H1 (cell line): Measurements from ENCODE around the gene SPDYE4. TPM values are rescaled to one million over a fixed set of nuclear protein-coding genes. Genes with fewer than 3 reads are reported as not detected.

Source experiments
- CTCF ChIA-PET: fragments of 300-600 bp; sonication (Branson Sonifier 250); formaldehyde crosslinking; loops from one replicate; lab custom pipeline; 2021; ENCODE audit not compliant: partially characterized antibody; lab: Charles Lee
- POLR2A ChIA-PET: fragments of 300-600 bp; sonication (Branson Sonifier 250); formaldehyde crosslinking; loops from one replicate; lab custom pipeline; 2021; ENCODE audit warnings: inconsistent platforms; ENCODE audit not compliant: partially characterized antibody; lab: Charles Lee
- DNase-seq, 2 experiments: peaks; one replicate each; pipeline versions ENCODE4 v3.0.0 to v3.0.0-alpha.2; 2010 to 2022; ENCODE audit warnings: low spot score in 2 of 2, low read depth in 1 of 2, mixed read lengths in 1 of 2
- FAIRE-seq: peaks from 2 replicates; lab custom pipeline; 2011; peaks lifted over from hg19 to GRCh38; lab: Jason Lieb, UNC
- H2AFZ ChIP-seq: 2 replicates; pipeline ENCODE4 v1.8.1; 2012; ENCODE audit warnings: low read length, inconsistent platforms
- H2AK5ac ChIP-seq: 2 replicates; pipeline ENCODE4 v1.6.1; 2013; ENCODE audit warnings: low read depth, low read length
- H2BK120ac ChIP-seq: replicated peaks from 2 replicates; pipeline ENCODE3; 2013; ENCODE audit warnings: low read depth, low read length, inconsistent platforms
- H2BK12ac ChIP-seq: 2 replicates; pipeline ENCODE4 v1.6.1; 2013; ENCODE audit warnings: low read depth, low read length
- H2BK15ac ChIP-seq: 2 replicates; pipeline ENCODE4 v1.6.1; 2013; ENCODE audit warnings: low read length
- H2BK20ac ChIP-seq: 2 replicates; pipeline ENCODE4 v1.6.1; 2013; ENCODE audit warnings: low read length
- H2BK5ac ChIP-seq: 2 replicates; pipeline ENCODE4 v1.6.1; 2013; ENCODE audit warnings: low read depth, low read length
- H3K14ac ChIP-seq: 2 replicates; pipeline ENCODE4 v1.6.1; 2013; ENCODE audit warnings: inconsistent platforms; ENCODE audit not compliant: insufficient read length
- H3K18ac ChIP-seq: 2 replicates; pipeline ENCODE4 v1.6.1; 2013; ENCODE audit warnings: low read length; ENCODE audit errors: extremely low read depth
- H3K23ac ChIP-seq: 2 replicates; pipeline ENCODE4 v1.6.1; 2013; ENCODE audit warnings: inconsistent platforms; ENCODE audit not compliant: insufficient read length
- H3K23me2 ChIP-seq: 2 replicates; pipeline ENCODE4 v1.6.1; 2013; ENCODE audit warnings: low read depth, low read length
- H3K27ac ChIP-seq: 2 replicates; pipeline ENCODE4 v1.6.1; 2011; ENCODE audit warnings: low read depth, low read length, inconsistent platforms
- H3K27me3 ChIP-seq, 4 experiments: replicated peaks in 1 of 4; 1 replicate in 1 of 4; 2 replicates in 3 of 4; pipeline versions ENCODE4 v1.6.1 to v1.8.1; 2011 to 2013; ENCODE audit warnings: low read length in 3 of 4, mild to moderate bottlenecking in 3 of 4, inconsistent platforms in 2 of 4, mixed read lengths in 2 of 4, moderate library complexity in 1 of 4; ENCODE audit not compliant: control insufficient read depth in 3 of 4, insufficient read depth in 3 of 4; ENCODE audit errors: extremely low read depth in 1 of 4
- H3K36me3 ChIP-seq, 4 experiments: 2 replicates each; pipeline versions ENCODE4 v1.6.1 to v1.8.1; 2011 to 2013; ENCODE audit warnings: mild to moderate bottlenecking in 4 of 4, low read length in 3 of 4, moderate library complexity in 2 of 4, control low read depth in 1 of 4, inconsistent platforms in 1 of 4; ENCODE audit not compliant: insufficient read depth in 4 of 4, control insufficient read depth in 2 of 4
- H3K4ac ChIP-seq: replicated peaks from 2 replicates; pipeline ENCODE3; 2013; ENCODE audit warnings: low read length, low read depth, mixed read lengths, inconsistent platforms; ENCODE audit not compliant: insufficient read length
- H3K4me1 ChIP-seq, 4 experiments: replicated peaks in 1 of 4; 1 replicate in 1 of 4; 2 replicates in 3 of 4; pipeline versions ENCODE4 v1.6.1 to v1.8.1; 2011 to 2013; ENCODE audit warnings: low read length in 3 of 4, inconsistent platforms in 2 of 4, mixed read lengths in 1 of 4; ENCODE audit not compliant: insufficient read depth in 4 of 4, control insufficient read depth in 3 of 4
- H3K4me2 ChIP-seq, 2 experiments: 2 replicates each; pipeline versions ENCODE4 v1.6.1 to v1.8.1; 2011 to 2013; ENCODE audit warnings: low read depth in 2 of 2, low read length in 2 of 2, control low read depth in 1 of 2, inconsistent platforms in 1 of 2, mild to moderate bottlenecking in 1 of 2; ENCODE audit not compliant: insufficient read depth in 1 of 2
- H3K4me3 ChIP-seq, 4 experiments: fragments of 200-600, 300-600 bp in 1 of 4; sonication (generic), shearing (Covaris generic), sonication (Bioruptor Twin) in 1 of 4; 2 replicates each; pipeline versions ENCODE4 v1.5.1 to v1.8.1; 2011 to 2016; ENCODE audit warnings: low read length in 4 of 4, low read depth in 3 of 4, control low read depth in 2 of 4, inconsistent platforms in 2 of 4, mild to moderate bottlenecking in 2 of 4, mixed read lengths in 1 of 4, moderate library complexity in 1 of 4; ENCODE audit not compliant: insufficient read depth in 2 of 4; ENCODE audit errors: extremely low read depth in 1 of 4
- H3K56ac ChIP-seq: replicated peaks from 2 replicates; pipeline ENCODE3; 2013; ENCODE audit warnings: low read depth, mild to moderate bottlenecking, mixed read lengths, low read length, inconsistent platforms; ENCODE audit not compliant: insufficient read length
- H3K79me1 ChIP-seq: 2 replicates; pipeline ENCODE4 v1.6.1; 2013; ENCODE audit warnings: low read depth, low read length, control low read depth
- H3K79me2 ChIP-seq, 2 experiments: 2 replicates each; pipeline versions ENCODE4 v1.6.1 to v1.8.1; 2012 to 2013; ENCODE audit warnings: low read length in 2 of 2, mild to moderate bottlenecking in 2 of 2, inconsistent platforms in 1 of 2; ENCODE audit not compliant: insufficient read depth in 2 of 2, control insufficient read depth in 1 of 2
- H3K9ac ChIP-seq, 4 experiments: replicated peaks in 1 of 4; 1 replicate in 1 of 4; 2 replicates in 3 of 4; pipeline versions ENCODE4 v1.6.1 to v1.8.1; 2011 to 2013; ENCODE audit warnings: low read depth in 3 of 4, low read length in 3 of 4, control low read depth in 2 of 4, mild to moderate bottlenecking in 2 of 4, moderate library complexity in 2 of 4, inconsistent platforms in 1 of 4; ENCODE audit errors: extremely low read depth in 1 of 4
- H3K9me3 ChIP-seq, 2 experiments: 2 replicates each; pipeline versions ENCODE4 v1.6.1 to v1.8.1; 2012 to 2013; ENCODE audit warnings: mild to moderate bottlenecking in 2 of 2, moderate library complexity in 2 of 2, control low read depth in 1 of 2, inconsistent platforms in 1 of 2, low read depth in 1 of 2, low read length in 1 of 2, mixed read lengths in 1 of 2; ENCODE audit not compliant: insufficient read depth in 2 of 2
- H4K20me1 ChIP-seq, 2 experiments: replicated peaks in 1 of 2; 2 replicates each; pipeline versions ENCODE3 to v1.8.1; 2011 to 2013; ENCODE audit warnings: inconsistent platforms in 2 of 2, low read length in 2 of 2, mild to moderate bottlenecking in 1 of 2; ENCODE audit not compliant: insufficient read depth in 2 of 2, control insufficient read depth in 1 of 2
- H4K5ac ChIP-seq: 2 replicates; pipeline ENCODE4 v1.6.1; 2013; ENCODE audit warnings: low read length, low read depth, mixed read lengths, inconsistent platforms; ENCODE audit not compliant: insufficient read length
- H4K8ac ChIP-seq: 2 replicates; pipeline ENCODE4 v1.8.0; 2013; ENCODE audit warnings: mild to moderate bottlenecking, moderate library complexity, low read length, inconsistent platforms; ENCODE audit not compliant: insufficient read depth; ENCODE audit errors: extremely low read depth
- H4K91ac ChIP-seq: replicated peaks from 2 replicates; pipeline ENCODE3; 2013; ENCODE audit warnings: low read length, mixed read lengths, inconsistent platforms; ENCODE audit not compliant: insufficient read length
- POLR2AphosphoS5 ChIP-seq: IDR thresholded peaks from 2 replicates; pipeline ENCODE4 v1.6.1; 2011; ENCODE audit warnings: low read depth, low read length
- SIN3A ChIP-seq, 2 experiments: IDR thresholded peaks in 1 of 2; conservative IDR thresholded peaks in 1 of 2; 2 replicates each; pipeline ENCODE4 v1.6.1; 2011 to 2012; ENCODE audit warnings: low read length in 2 of 2, improper control_type of control experiment in 1 of 2, low read depth in 1 of 2, mild to moderate bottlenecking in 1 of 2
- SRF ChIP-seq: IDR thresholded peaks from 2 replicates; pipeline ENCODE4 v1.6.1; 2011; ENCODE audit warnings: mild to moderate bottlenecking, low read depth, low read length, moderate library complexity
- WGBS, 2 experiments: shearing (Covaris generic) in 1 of 2; methylation state at CpG; one replicate each; pipeline versions ENCODE4 v1.1.6 to v1.1.7; 2013 to 2015; ENCODE audit warnings: low lambda C conversion rate in 2 of 2, mixed read lengths in 2 of 2, inconsistent platforms in 1 of 2, low coverage in 1 of 2, missing lambda C conversion rate in 1 of 2; ENCODE audit not compliant: insufficient replicate concordance in 2 of 2, insufficient coverage in 1 of 2, insufficient read length in 1 of 2; ENCODE audit errors: extremely low coverage in 1 of 2, missing lambda C conversion rate in 1 of 2; 5-methylcytosine and 5-hydroxymethylcytosine counted together
- polyA plus RNA-seq, 7 experiments: library from polyadenylated mRNA; depleted of rRNA in 3 of 7; stranded (reverse) in 5 of 7; unstranded in 2 of 7; fragments of >200 nt in 5 of 7; fragments of 200-250 nt in 2 of 7; gene quantifications; 1 replicate in 5 of 7; 2 replicates in 1 of 7; 4 replicates in 1 of 7; pipeline versions ENCODE4 v1.2.1 to v1.2.3, GENCODE V29; 2011 to 2013; ENCODE audit warnings: missing spikeins in 2 of 7, mixed read lengths in 2 of 7
- total RNA-seq: library from RNA; stranded (reverse); fragmentation: NEBNext Ultra II Directional; extraction: Animal tissue kit (Norgen Biotek cat#: 25700); gene quantifications from 2 replicates; pipeline ENCODE4 v1.2.1, GENCODE V29; 2021

SPDYE4 gene
- total and polyA plus RNA-seq, 2 of the 8 experiments (the other 6 are each of a cell fraction or from before 2014, with no cell fraction given) = not detected

- no peak for TF ChIP-seq SIN3A (conservative IDR thresholded peaks at IDR 0.05 in 1 of 2, IDR thresholded peaks at IDR 0.05 in 1 of 2; ENCODE audit: low read depth in 1 of 2, low read length in 2 of 2)
- no peak for TF ChIP-seq SRF
- no peak for TF ChIP-seq POLR2AphosphoS5
- TF ChIP-seq, all 59 proteins: peak for 0
- H3K4ac ChIP-seq = no peak overlapping the region
Measured at GRCh38 chr17:8755590-8756255, 2.6 kb downstream of the SPDYE4 start.

More at GRCh38 chr17:8755590-8756255, 2.6 kb downstream of the SPDYE4 start:
- no peaks in the 10 kb centered on the region for H4K20me1 ChIP-seq
- no peak overlapping the region for H2BK5ac ChIP-seq
- H3K18ac ChIP-seq = no peak overlapping the region
- H3K4me2 ChIP-seq = no peak overlapping the region
- no peak overlapping the region for H3K23ac ChIP-seq
- H4K91ac ChIP-seq = no peak overlapping the region
- no peak for FAIRE-seq
- ChIA-PET POLR2A (interaction anchor here (1.0 kb wide), 1 partner anchor 373 kb away, joined by 4 read pairs; the partner anchor contains the start of gene RPL26), CTCF (interaction anchor here (0.6 to 2.6 kb wide), 8 partner anchors 8 to 210 kb away, joined by 3 to 27 read pairs (median 4); partner anchors contain the start of gene PIK3R5)
- H3K4me1 ChIP-seq = 0 out of 7 replicates have a peak, but pooled peaks cover 0 to 2% (median 0%) of the 10 kb centered on the region in 4 experiments
- peak in 1 of 2 experiments; percentile 29 for DNase-seq
- H2AFZ ChIP-seq = no peak overlapping the region
- H3K4me3 ChIP-seq = no peak overlapping the region
- no peak overlapping the region for H3K14ac ChIP-seq
- no peak overlapping the region for H3K9ac ChIP-seq
- H3K36me3 ChIP-seq = no peaks in the 10 kb centered on the region
- no peaks in the 10 kb centered on the region for H3K9me3 ChIP-seq
- H3K27me3 ChIP-seq = no peaks in the 10 kb centered on the region
- H2AK5ac ChIP-seq = no peak overlapping the region
- H3K27ac ChIP-seq = no peak overlapping the region
- no peak overlapping the region for H2BK120ac ChIP-seq
- H3K79me1 ChIP-seq = no peaks in the 10 kb centered on the region
- H2BK15ac ChIP-seq = no peak overlapping the region
- no peak overlapping the region for H3K56ac ChIP-seq
- H2BK20ac ChIP-seq = no peak overlapping the region
- no peak overlapping the region for H4K5ac ChIP-seq
- WGBS, 2 experiments = 92% methylated on average over 12 of the region's 12 CpGs; no CpG with 5 or more reads in 1 of the 2 experiments
- H3K23me2 ChIP-seq = no peaks in the 10 kb centered on the region
- no peak overlapping the region for H2BK12ac ChIP-seq
- no peaks in the 10 kb centered on the region for H3K79me2 ChIP-seq
- H4K8ac ChIP-seq = no peak overlapping the region
